WTC11 (cell line): Measurements from ENCODE around the gene MAS1. TPM values are rescaled to one million over a fixed set of nuclear protein-coding genes. Genes with fewer than 3 reads are reported as not detected.

Experiments used
- ATAC-seq: fragments of 200-7000 bp; cut with Tn5 transposase; 2 replicates; pipeline ENCODE4 v1.10.0; 2021; ENCODE audit warnings: mild to moderate bottlenecking, moderate library complexity
- CTCF ChIA-PET: fragments of 300-600 bp; sonication (Branson Sonifier 250); formaldehyde crosslinking; loops from one replicate; lab custom pipeline; 2021; ENCODE audit warnings: antibody characterized with exemption; lab: Charles Lee
- POLR2A ChIA-PET: fragments of 350-600 bp; sonication (Branson Sonifier 250); formaldehyde crosslinking; loops from one replicate; lab custom pipeline; 2021; ENCODE audit warnings: antibody characterized with exemption; lab: Charles Lee
- DNase-seq: peaks from one replicate; pipeline ENCODE4 v3.0.0; 2021; ENCODE audit warnings: low spot score
- H3K27ac Mint-ChIP-seq: 2 replicates; pipeline ENCODE4 v1.8.0; 2021; ENCODE audit warnings: mixed read lengths
- H3K27me3 Mint-ChIP-seq: 2 replicates; pipeline ENCODE4 v1.8.0; 2021; ENCODE audit warnings: low read depth, mild to moderate bottlenecking, moderate library complexity, mixed read lengths
- H3K36me3 Mint-ChIP-seq: 2 replicates; pipeline ENCODE4 v1.8.0; 2021; ENCODE audit warnings: mixed read lengths
- H3K4me1 Mint-ChIP-seq: 2 replicates; pipeline ENCODE4 v1.8.0; 2022; ENCODE audit warnings: mixed read lengths
- H3K4me3 Mint-ChIP-seq: 2 replicates; pipeline ENCODE4 v1.8.0; 2021; ENCODE audit warnings: mild to moderate bottlenecking, moderate library complexity, mixed read lengths
- H3K9me3 Mint-ChIP-seq: 2 replicates; pipeline ENCODE4 v1.8.0; 2021; ENCODE audit warnings: mixed read lengths
- ATF3 ChIP-seq: sonication (generic); formaldehyde crosslinking; conservative IDR thresholded peaks from 2 replicates; pipeline ENCODE4 v1.8.1; 2022; ENCODE audit warnings: mild to moderate bottlenecking, missing genetic modification reagents
- ATF6 ChIP-seq: sonication (generic); formaldehyde crosslinking; IDR thresholded peaks from 2 replicates; pipeline ENCODE4 v1.8.1; 2023; ENCODE audit warnings: mild to moderate bottlenecking, missing genetic modification reagents
- ERG ChIP-seq: fragments of 250-450 bp; sonication (Bioruptor Pico); IDR thresholded peaks from 2 replicates; pipeline ENCODE4 v1.8.0; 2021; ENCODE audit warnings: mild to moderate bottlenecking
- FOXP4 ChIP-seq: sonication (generic); formaldehyde crosslinking; IDR thresholded peaks from 2 replicates; pipeline ENCODE4 v1.8.0; 2022; ENCODE audit warnings: mild to moderate bottlenecking, missing genetic modification reagents
- GTF2I ChIP-seq: fragments of 250-450 bp; sonication (Bioruptor Pico); conservative IDR thresholded peaks from 2 replicates; pipeline ENCODE4 v1.4.0; 2021; ENCODE audit warnings: mild to moderate bottlenecking
- JAZF1 ChIP-seq: fragments of 250-450 bp; sonication (Bioruptor Pico); IDR thresholded peaks from 2 replicates; pipeline ENCODE4 v1.9.0; 2021; ENCODE audit warnings: moderate library complexity, mild to moderate bottlenecking, inconsistent platforms
- MLX ChIP-seq: sonication (generic); formaldehyde crosslinking; IDR thresholded peaks from 2 replicates; pipeline ENCODE4 v1.8.1; 2023; ENCODE audit warnings: mild to moderate bottlenecking, missing genetic modification reagents, moderate library complexity
- NFE2L1 ChIP-seq: sonication (generic); formaldehyde crosslinking; IDR thresholded peaks from 2 replicates; pipeline ENCODE4 v1.8.1; 2023; ENCODE audit warnings: missing genetic modification reagents
- NFYB ChIP-seq: sonication (generic); formaldehyde crosslinking; conservative IDR thresholded peaks from 2 replicates; pipeline ENCODE4 v1.8.0; 2022; ENCODE audit warnings: low read depth, missing genetic modification reagents
- NR1H2 ChIP-seq: sonication (generic); formaldehyde crosslinking; IDR thresholded peaks from 2 replicates; pipeline ENCODE4 v1.9.0; 2021; ENCODE audit warnings: mild to moderate bottlenecking, moderate library complexity, missing genetic modification reagents
- PRDM15 ChIP-seq: sonication (generic); formaldehyde crosslinking; IDR thresholded peaks from 2 replicates; pipeline ENCODE4 v1.8.0; 2022; ENCODE audit warnings: missing genetic modification reagents
- RORB ChIP-seq: fragments of 250-450 bp; sonication (Bioruptor Pico); IDR thresholded peaks from 2 replicates; pipeline ENCODE4 v1.9.0; 2021; ENCODE audit warnings: mild to moderate bottlenecking
- SMAD3 ChIP-seq: sonication (generic); formaldehyde crosslinking; IDR thresholded peaks from 2 replicates; pipeline ENCODE4 v1.8.0; 2022; ENCODE audit warnings: missing genetic modification reagents, mild to moderate bottlenecking, borderline replicate concordance
- SMAD4 ChIP-seq: sonication (generic); formaldehyde crosslinking; IDR thresholded peaks from 2 replicates; pipeline ENCODE4 v1.8.0; 2022; ENCODE audit warnings: mild to moderate bottlenecking, missing genetic modification reagents
- TP53 ChIP-seq: sonication (generic); formaldehyde crosslinking; IDR thresholded peaks from 2 replicates; pipeline ENCODE4 v1.8.1; 2023; ENCODE audit warnings: mild to moderate bottlenecking, missing genetic modification reagents
- USF1 ChIP-seq: sonication (generic); formaldehyde crosslinking; IDR thresholded peaks from 2 replicates; pipeline ENCODE4 v1.8.0; 2022; ENCODE audit warnings: mild to moderate bottlenecking, missing genetic modification reagents
- ZMAT4 ChIP-seq: fragments of 250-450 bp; sonication (Bioruptor Pico); IDR thresholded peaks from 2 replicates; pipeline ENCODE4 v1.9.0; 2021; ENCODE audit warnings: mild to moderate bottlenecking
- total RNA-seq: library from RNA; stranded (reverse); gene quantifications from 3 replicates; pipeline ENCODE4 v1.2.3, GENCODE V29; 2021

Gene MAS1
- total RNA-seq, 1 experiment from 2014 or later: 0.68 TPM

- H3K27me3 Mint-ChIP-seq: peaks cover 3% of the 10 kb centered on the region
- ChIA-PET POLR2A (no interaction called here), CTCF (no interaction called here)
- DNase-seq: no peak
- H3K27ac Mint-ChIP-seq: no peak overlapping the region
- no peaks in the 10 kb centered on the region for H3K36me3 Mint-ChIP-seq
- H3K4me1 Mint-ChIP-seq: peaks cover 18% of the 10 kb centered on the region
- ATAC-seq: no peak
- peaks cover 9% of the 10 kb centered on the region for H3K9me3 Mint-ChIP-seq
- H3K4me3 Mint-ChIP-seq: no peak overlapping the region
- no peak for TF ChIP-seq RORB (CRISPR knock-in tag)
- no peak for TF ChIP-seq GTF2I (CRISPR knock-in tag)
- no peak for TF ChIP-seq TP53 (CRISPR knock-in tag)
- TF ChIP-seq NR1H2: no peak
- TF ChIP-seq ERG: no peak
- no peak for TF ChIP-seq SMAD3 (CRISPR knock-in tag)
- TF ChIP-seq USF1 (CRISPR knock-in tag): no peak
- no peak for TF ChIP-seq PRDM15
- TF ChIP-seq ATF6 (CRISPR knock-in tag): no peak
These were observed 23.2 kb downstream of the MAS1 start for GRCh38 chr6:159913862-159914564.

- H3K4me1 Mint-ChIP-seq: peaks cover 13% of the 10 kb centered on the region
- TF ChIP-seq NFYB (CRISPR knock-in tag) (no peak), FOXP4 (CRISPR knock-in tag) (no peak), ATF3 (no peak), MLX (CRISPR knock-in tag) (no peak), SMAD4 (CRISPR knock-in tag) (no peak), JAZF1 (CRISPR knock-in tag) (no peak), NFE2L1 (CRISPR knock-in tag) (no peak), ZMAT4 (CRISPR knock-in tag) (no peak), ATF6 (CRISPR knock-in tag) (no peak)
- H3K9me3 Mint-ChIP-seq: peaks cover 9% of the 10 kb centered on the region
- H3K36me3 Mint-ChIP-seq: no peaks in the 10 kb centered on the region
- ChIA-PET CTCF (no interaction called here), POLR2A (no interaction called here)
- DNase-seq (no peak), ATAC-seq (no peak)
- no peak overlapping the region for H3K4me3 Mint-ChIP-seq
- H3K27ac Mint-ChIP-seq: no peak overlapping the region
- peaks cover 3% of the 10 kb centered on the region for H3K27me3 Mint-ChIP-seq
These were observed 23.8 kb downstream of the MAS1 start for GRCh38 chr6:159914565-159914923.
